HEK293 (cell line): ENCODE results near the gene SEC24B.

Experiments used
- CTCF ChIP-seq: fragments of 450-650 bp; formaldehyde crosslinking; IDR thresholded peaks from 2 replicates; pipeline ENCODE4 v1.5.1; 2016; ENCODE audit warnings: missing biosample characterization, missing genetic modification characterization
- PRDM1 ChIP-seq: fragments of 450-650 bp; formaldehyde crosslinking; IDR thresholded peaks from 2 replicates; pipeline ENCODE4; 2016; ENCODE audit warnings: missing biosample characterization, missing genetic modification characterization
- REST ChIP-seq: fragments of 450-650 bp; formaldehyde crosslinking; IDR thresholded peaks from 2 replicates; pipeline ENCODE4 v1.5.1; 2016; ENCODE audit warnings: missing biosample characterization, missing genetic modification characterization
- ZNF10 ChIP-seq: fragments of 450-650 bp; formaldehyde crosslinking; IDR thresholded peaks from 2 replicates; pipeline ENCODE4 v1.5.1; 2017; ENCODE audit warnings: missing biosample characterization, missing genetic modification characterization
- ZNF121 ChIP-seq: fragments of 450-650 bp; formaldehyde crosslinking; IDR thresholded peaks from 2 replicates; pipeline ENCODE4 v1.5.1; 2016; ENCODE audit warnings: missing biosample characterization, missing genetic modification characterization
- ZNF174 ChIP-seq: fragments of 450-650 bp; formaldehyde crosslinking; IDR thresholded peaks from 2 replicates; pipeline ENCODE4 v1.5.0; 2017; ENCODE audit warnings: missing biosample characterization, mild to moderate bottlenecking, missing genetic modification characterization
- ZNF324 ChIP-seq: fragments of 450-650 bp; formaldehyde crosslinking; IDR thresholded peaks from 2 replicates; pipeline ENCODE4 v1.5.1; 2016; ENCODE audit warnings: missing biosample characterization, missing genetic modification characterization
- ZNF501 ChIP-seq: fragments of 450-650 bp; formaldehyde crosslinking; IDR thresholded peaks from 2 replicates; pipeline ENCODE4 v1.5.1; 2016; ENCODE audit warnings: missing biosample characterization, missing genetic modification characterization
- ZNF558 ChIP-seq: fragments of 450-650 bp; formaldehyde crosslinking; IDR thresholded peaks from 2 replicates; pipeline ENCODE4 v1.5.1; 2016; ENCODE audit warnings: missing biosample characterization, missing genetic modification characterization
- ZNF791 ChIP-seq: fragments of 450-650 bp; formaldehyde crosslinking; IDR thresholded peaks from 2 replicates; pipeline ENCODE4 v1.5.1; 2016; ENCODE audit warnings: missing biosample characterization, missing genetic modification characterization
- ZNF792 ChIP-seq: fragments of 450-650 bp; formaldehyde crosslinking; IDR thresholded peaks from 2 replicates; pipeline ENCODE4 v1.5.1; 2016; ENCODE audit warnings: missing biosample characterization, missing genetic modification characterization

DNA sequence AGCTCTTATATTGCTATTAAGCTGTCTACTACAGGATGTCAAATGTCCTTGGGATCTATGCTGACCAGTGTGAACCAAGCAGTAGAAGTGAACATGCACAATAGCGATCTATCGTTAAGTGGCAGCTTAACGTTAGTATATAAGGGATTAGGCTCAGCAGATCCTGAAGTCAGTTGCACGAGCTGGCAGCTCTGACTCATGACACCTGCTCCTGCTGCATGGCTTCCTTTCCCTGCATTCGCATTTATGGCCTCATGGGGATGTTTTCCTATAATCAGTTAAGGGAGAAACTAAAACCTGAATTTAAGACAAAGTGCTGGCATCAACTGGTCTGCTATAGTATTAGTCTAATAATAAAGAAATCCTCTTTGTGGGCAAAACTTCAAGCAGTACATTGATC, 113.8 kb downstream of the SEC24B start:
- TF ChIP-seq ZNF174 (tag by site-specific recombination) (no peak), ZNF558 (tag by site-specific recombination) (no peak), ZNF324 (tag by site-specific recombination) (no peak), ZNF10 (no peak), ZNF121 (tag by site-specific recombination) (no peak), CTCF (tag by site-specific recombination) (no peak), ZNF792 (tag by site-specific recombination) (no peak), REST (tag by site-specific recombination) (no peak), PRDM1 (tag by site-specific recombination) (no peak), ZNF501 (tag by site-specific recombination) (no peak), ZNF791 (tag by site-specific recombination) (no peak)
